ENCODE data around the gene KRTAP12-2.
"Not testable (repeated sequence)": the region's sequence is repeated elsewhere in the genome, so short reads cannot be mapped to it uniquely, and the experiment has no call there.

The KRTAP12-2 gene

GRCh38 chr21:44648557-44649311 lies 18.0 kb downstream of the KRTAP12-2 start:
- DNase-seq, result no peak

- DNase-seq, result no peak
These were observed 19.5 kb downstream of the KRTAP12-2 start for GRCh38 chr21:44647222-44647552.

GRCh38 chr21:44646366-44647221 lies 20.1 kb downstream of the KRTAP12-2 start, which contains the start of gene KRTAP10-11:
Gene KRTAP10-11, plus strand, starts transcription at chr21:44646414. Its CDS starts 45 bp downstream, at chr21:44646459.
- DNase-seq, result not testable (repeated sequence)

- DNase-seq, result no peak
These were observed 21.8 kb downstream of the KRTAP12-2 start for GRCh38 chr21:44644878-44645277.

GRCh38 chr21:44643741-44644310 lies 22.9 kb downstream of the KRTAP12-2 start:
- no peak for DNase-seq

- DNase-seq, result no peak
These were observed 26.0 kb downstream of the KRTAP12-2 start for GRCh38 chr21:44640761-44641160.

- DNase-seq, result no peak
These were observed 27.4 kb downstream of the KRTAP12-2 start for GRCh38 chr21:44639331-44639655.

GRCh38 chr21:44638506-44639330 lies 28.0 kb downstream of the KRTAP12-2 start:
- DNase-seq, result not testable (repeated sequence)

- not testable (repeated sequence) for DNase-seq
These were observed 28.8 kb downstream of the KRTAP12-2 start for GRCh38 chr21:44637851-44638348.

- no peak for DNase-seq
These were observed 29.5 kb downstream of the KRTAP12-2 start, which contains the start of gene KRTAP10-10 for GRCh38 chr21:44637018-44637850. Gene KRTAP10-10, plus strand, starts transcription at chr21:44637356. Its CDS starts 62 bp downstream, at chr21:44637418.

- DNase-seq, result no peak
These were observed 30.3 kb downstream of the KRTAP12-2 start for GRCh38 chr21:44636209-44637017.

GRCh38 chr21:44632067-44632466 lies 34.7 kb downstream of the KRTAP12-2 start:
- peak in 1 of 2 experiments; percentile 0 for DNase-seq

- no peak for DNase-seq
These were observed 36.3 kb downstream of the KRTAP12-2 start for GRCh38 chr21:44630440-44630839.

- DNase-seq, result no peak
These were observed 37.9 kb downstream of the KRTAP12-2 start for GRCh38 chr21:44628707-44629391.

- DNase-seq, result not testable (repeated sequence)
These were observed 38.9 kb downstream of the KRTAP12-2 start for GRCh38 chr21:44627831-44628233.

- not testable (repeated sequence) for DNase-seq
These were observed 39.4 kb downstream of the KRTAP12-2 start for GRCh38 chr21:44627181-44627822.

GRCh38 chr21:44626673-44627143 lies 40.0 kb downstream of the KRTAP12-2 start, which contains the start of gene KRTAP10-9:
Gene KRTAP10-9, plus strand, starts transcription at chr21:44627093. Its CDS starts 79 bp downstream, at chr21:44627172.
- no peak for DNase-seq

GRCh38 chr21:44626262-44626661 lies 40.5 kb downstream of the KRTAP12-2 start:
- DNase-seq, result no peak

- DNase-seq, result no peak
These were observed 41.0 kb downstream of the KRTAP12-2 start for GRCh38 chr21:44625756-44626155.

Data from SW 1271 (cell line).